ENCODE data around the gene MDN1. TPM values are rescaled to one million over a fixed set of nuclear protein-coding genes. Genes with fewer than 3 reads are reported as not detected.
"Not testable (repeated sequence)": the region's sequence is repeated elsewhere in the genome, so short reads cannot be mapped to it uniquely, and the experiment has no call there.

Gene MDN1
- total RNA-seq, 1 donor from 2014 or later = 44.1 TPM

DNA sequence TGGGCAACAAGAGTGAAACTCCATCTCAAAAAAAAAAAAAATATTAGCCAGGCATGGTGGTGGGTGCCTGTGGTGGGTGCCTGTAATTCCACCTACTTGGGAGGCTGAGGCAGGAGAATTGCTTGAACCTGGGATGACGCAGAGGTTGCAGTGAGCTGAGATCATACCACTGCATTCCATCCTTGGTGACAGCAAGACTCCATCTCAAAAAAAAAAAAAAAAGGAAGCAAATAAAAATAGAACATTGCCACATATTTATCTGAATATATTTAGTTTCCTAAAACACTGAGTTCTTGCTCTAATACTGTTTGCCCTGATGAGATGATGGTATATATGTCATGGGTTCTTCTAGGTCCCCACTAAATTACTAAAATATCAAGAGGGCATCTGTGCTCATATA, 38.4 kb upstream of the MDN1 start:
- H3K27ac Mint-ChIP-seq = no peak overlapping the region
- H3K4me3 Mint-ChIP-seq (ENCODE audit: low read depth) = no peak overlapping the region
- H3K36me3 Mint-ChIP-seq (ENCODE audit: insufficient read depth) = peaks cover 45% of the 10 kb centered on the region
- H3K4me1 Mint-ChIP-seq (ENCODE audit: low read depth) = no peaks in the 10 kb centered on the region
- DNase-seq (ENCODE audit: low spot score, unreplicated experiment) = no peak
- H3K9me3 Mint-ChIP-seq (ENCODE audit: low read depth) = peaks cover 3% of the 10 kb centered on the region
- TF ChIP-seq, protein P1, sequence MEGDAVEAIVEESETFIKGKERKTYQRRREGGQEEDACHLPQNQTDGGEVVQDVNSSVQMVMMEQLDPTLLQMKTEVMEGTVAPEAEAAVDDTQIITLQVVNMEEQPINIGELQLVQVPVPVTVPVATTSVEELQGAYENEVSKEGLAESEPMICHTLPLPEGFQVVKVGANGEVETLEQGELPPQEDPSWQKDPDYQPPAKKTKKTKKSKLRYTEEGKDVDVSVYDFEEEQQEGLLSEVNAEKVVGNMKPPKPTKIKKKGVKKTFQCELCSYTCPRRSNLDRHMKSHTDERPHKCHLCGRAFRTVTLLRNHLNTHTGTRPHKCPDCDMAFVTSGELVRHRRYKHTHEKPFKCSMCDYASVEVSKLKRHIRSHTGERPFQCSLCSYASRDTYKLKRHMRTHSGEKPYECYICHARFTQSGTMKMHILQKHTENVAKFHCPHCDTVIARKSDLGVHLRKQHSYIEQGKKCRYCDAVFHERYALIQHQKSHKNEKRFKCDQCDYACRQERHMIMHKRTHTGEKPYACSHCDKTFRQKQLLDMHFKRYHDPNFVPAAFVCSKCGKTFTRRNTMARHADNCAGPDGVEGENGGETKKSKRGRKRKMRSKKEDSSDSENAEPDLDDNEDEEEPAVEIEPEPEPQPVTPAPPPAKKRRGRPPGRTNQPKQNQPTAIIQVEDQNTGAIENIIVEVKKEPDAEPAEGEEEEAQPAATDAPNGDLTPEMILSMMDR (IDR thresholded peaks at IDR 0.05; ENCODE audit: unreplicated experiment) = no peak
- H3K27me3 Mint-ChIP-seq = no peaks in the 10 kb centered on the region

DNA sequence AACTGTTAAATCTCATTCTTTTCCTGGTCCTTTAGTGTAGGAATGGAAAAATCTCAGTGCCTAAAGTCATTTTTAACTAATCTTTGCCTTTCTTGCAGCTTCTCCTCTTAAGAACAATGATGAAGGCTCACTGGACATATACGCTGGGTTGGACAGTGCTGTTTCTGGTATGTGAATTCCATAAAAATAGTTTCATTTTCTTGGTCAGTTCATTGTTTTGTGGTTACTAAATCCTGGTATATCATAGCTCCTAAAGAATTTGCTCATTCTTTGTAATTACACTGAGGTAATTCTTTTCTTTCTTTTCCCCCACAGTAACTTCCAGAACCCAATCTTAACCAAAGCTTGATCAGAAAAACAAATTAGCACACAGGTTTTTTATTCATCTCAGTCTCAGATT, 33.5 kb upstream of the MDN1 start:
- TF ChIP-seq, protein P1 (IDR thresholded peaks at IDR 0.05; ENCODE audit: unreplicated experiment) = no peak
- Mint-ChIP-seq H3K36me3 (ENCODE audit: insufficient read depth) (peaks cover 21% of the 10 kb centered on the region), H3K4me3 (ENCODE audit: low read depth) (no peak overlapping the region), H3K27me3 (no peaks in the 10 kb centered on the region), H3K4me1 (ENCODE audit: low read depth) (no peaks in the 10 kb centered on the region), H3K27ac (no peak overlapping the region), H3K9me3 (ENCODE audit: low read depth) (no peaks in the 10 kb centered on the region)
- no peak for DNase-seq (ENCODE audit: low spot score, unreplicated experiment)

DNA sequence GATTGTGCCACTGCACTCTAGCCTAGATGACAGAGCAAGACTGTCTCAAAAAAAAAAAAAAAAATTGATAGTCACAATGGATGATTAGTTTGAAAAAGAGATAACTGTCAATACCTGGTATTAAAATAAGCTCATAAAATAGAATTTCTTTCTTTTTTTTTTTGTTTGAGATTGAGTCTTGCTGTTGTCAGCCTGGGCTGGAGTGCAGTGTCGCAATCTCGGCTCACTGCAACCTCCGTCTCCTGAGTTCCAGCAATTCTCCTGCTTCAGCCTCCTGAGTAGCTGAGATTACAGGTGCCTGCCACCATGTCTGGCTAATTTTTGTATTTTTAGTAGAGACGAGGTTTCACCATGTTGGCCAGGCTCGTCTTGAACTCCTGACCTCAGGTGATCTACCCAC, 27.9 kb upstream of the MDN1 start:
- not testable (repeated sequence) for H3K4me3 Mint-ChIP-seq (ENCODE audit: low read depth); H3K27me3 Mint-ChIP-seq; H3K27ac Mint-ChIP-seq; H3K4me1 Mint-ChIP-seq (ENCODE audit: low read depth); DNase-seq (ENCODE audit: low spot score, unreplicated experiment); H3K9me3 Mint-ChIP-seq (ENCODE audit: low read depth); H3K36me3 Mint-ChIP-seq (ENCODE audit: insufficient read depth)

DNA sequence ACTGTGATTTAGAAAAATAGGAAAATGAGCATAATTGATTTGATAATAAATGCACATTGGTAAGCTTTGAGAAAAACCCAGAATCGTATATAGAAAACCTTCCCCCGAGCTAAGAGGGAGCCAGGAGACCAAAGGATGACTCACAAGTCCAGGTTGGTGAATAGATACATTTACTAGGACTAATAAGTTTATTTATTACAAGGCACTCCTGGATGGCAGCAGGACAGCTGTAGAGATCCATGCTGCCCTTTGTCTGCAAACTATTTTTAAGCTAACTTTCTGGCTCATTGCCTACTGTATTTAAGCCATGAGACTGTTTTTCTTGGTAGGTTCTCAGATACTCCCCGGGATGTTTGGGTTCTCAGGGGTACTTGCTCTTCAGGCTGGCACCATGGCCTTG, 23.5 kb upstream of the MDN1 start:
- peaks cover 8% of the 10 kb centered on the region for H3K36me3 Mint-ChIP-seq (ENCODE audit: insufficient read depth)
- peaks cover 8% of the 10 kb centered on the region for H3K4me1 Mint-ChIP-seq (ENCODE audit: low read depth)
- H3K27me3 Mint-ChIP-seq = no peaks in the 10 kb centered on the region
- H3K4me3 Mint-ChIP-seq (ENCODE audit: low read depth) = no peak overlapping the region
- TF ChIP-seq, protein P1 (IDR thresholded peaks at IDR 0.05; ENCODE audit: unreplicated experiment) = no peak
- no peak for DNase-seq (ENCODE audit: low spot score, unreplicated experiment)
- no peak overlapping the region for H3K27ac Mint-ChIP-seq
- no peaks in the 10 kb centered on the region for H3K9me3 Mint-ChIP-seq (ENCODE audit: low read depth)

DNA sequence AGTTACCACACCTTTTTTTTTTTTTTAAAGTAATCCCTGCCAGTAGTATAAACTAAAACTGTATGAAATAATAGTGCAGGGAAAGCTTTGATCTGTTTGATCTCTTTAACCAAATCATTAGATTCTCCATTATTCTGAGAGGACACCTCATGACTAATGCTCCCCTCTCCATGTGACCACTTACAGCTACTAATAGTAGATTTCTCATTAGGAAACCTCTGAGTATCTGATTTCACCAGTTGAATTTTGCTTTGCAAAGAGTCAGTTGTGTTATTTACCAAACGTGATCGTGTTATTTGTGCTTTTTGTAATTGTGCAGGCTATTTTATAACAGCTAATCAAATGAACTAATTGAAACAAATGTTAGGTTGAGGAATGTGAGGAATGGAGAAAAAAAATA, 22.6 kb upstream of the MDN1 start:
- TF ChIP-seq, protein P1 (IDR thresholded peaks at IDR 0.05; ENCODE audit: unreplicated experiment) = no peak
- no peak overlapping the region for H3K4me3 Mint-ChIP-seq (ENCODE audit: low read depth)
- no peak overlapping the region for H3K27ac Mint-ChIP-seq
- peaks cover 8% of the 10 kb centered on the region for H3K36me3 Mint-ChIP-seq (ENCODE audit: insufficient read depth)
- no peaks in the 10 kb centered on the region for H3K27me3 Mint-ChIP-seq
- DNase-seq (ENCODE audit: low spot score, unreplicated experiment) = no peak
- no peaks in the 10 kb centered on the region for H3K9me3 Mint-ChIP-seq (ENCODE audit: low read depth)
- peaks cover 8% of the 10 kb centered on the region for H3K4me1 Mint-ChIP-seq (ENCODE audit: low read depth)

DNA sequence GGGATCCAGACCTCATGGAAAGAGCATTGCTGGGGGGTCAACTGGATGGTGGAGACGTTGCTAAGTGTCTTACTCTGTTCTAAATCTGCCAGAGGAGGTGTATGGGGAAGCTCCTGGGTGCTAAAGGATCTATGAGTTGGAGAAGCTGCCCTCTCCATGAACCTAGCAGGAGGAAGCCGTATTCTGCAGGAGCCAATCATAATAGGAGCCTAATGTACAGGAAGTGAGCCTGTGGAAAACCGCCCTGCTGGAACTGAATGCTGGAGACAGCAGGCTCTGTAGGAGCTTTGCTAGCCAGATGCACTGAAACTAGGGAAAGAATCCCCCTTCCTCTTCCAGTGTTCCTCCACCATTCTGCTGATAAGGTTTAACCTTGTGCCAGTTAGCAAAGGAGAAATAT, 20.9 kb upstream of the MDN1 start:
- TF ChIP-seq, protein P1 (IDR thresholded peaks at IDR 0.05; ENCODE audit: unreplicated experiment) = no peak
- H3K4me3 Mint-ChIP-seq (ENCODE audit: low read depth) = no peak overlapping the region
- H3K27me3 Mint-ChIP-seq = no peaks in the 10 kb centered on the region
- H3K4me1 Mint-ChIP-seq (ENCODE audit: low read depth) = peaks cover 8% of the 10 kb centered on the region
- no peak for DNase-seq (ENCODE audit: low spot score, unreplicated experiment)
- no peaks in the 10 kb centered on the region for H3K9me3 Mint-ChIP-seq (ENCODE audit: low read depth)
- no peak overlapping the region for H3K27ac Mint-ChIP-seq
- H3K36me3 Mint-ChIP-seq (ENCODE audit: insufficient read depth) = peaks cover 16% of the 10 kb centered on the region

All from progenitor cell of endocrine pancreas (in vitro differentiated cells).